ENCODE measurements around the gene ZFAND3.
A peak's percentile ranks its signal among the peaks of the same experiment; 100 is the strongest.

The ZFAND3 gene

GRCh38 chr6:37794825-37795224, 24.7 kb upstream of the ZFAND3 start:
- DNase-seq (ENCODE audit: extremely low spot score, insufficient read length, low read depth) (no peak), FAIRE-seq (no peak)

GRCh38 chr6:37798436-37799262, 20.9 kb upstream of the ZFAND3 start:
- no peak for FAIRE-seq
- no peak for DNase-seq (ENCODE audit: extremely low spot score, insufficient read length, low read depth)

GRCh38 chr6:37799263-37799644, 20.3 kb upstream of the ZFAND3 start:
- no peak for DNase-seq (ENCODE audit: extremely low spot score, insufficient read length, low read depth)
- no peak for FAIRE-seq

GRCh38 chr6:37800703-37801604, 18.6 kb upstream of the ZFAND3 start:
- no peak for FAIRE-seq
- DNase-seq (ENCODE audit: extremely low spot score, insufficient read length, low read depth) = no peak

- DNase-seq (ENCODE audit: extremely low spot score, insufficient read length, low read depth) (no peak), FAIRE-seq (no peak)
These were observed 18.0 kb upstream of the ZFAND3 start for GRCh38 chr6:37801605-37801940.

GRCh38 chr6:37802810-37803209, 16.7 kb upstream of the ZFAND3 start:
- FAIRE-seq = no peak
- no peak for DNase-seq (ENCODE audit: extremely low spot score, insufficient read length, low read depth)

- FAIRE-seq (no peak), DNase-seq (ENCODE audit: extremely low spot score, insufficient read length, low read depth) (no peak)
These were observed 14.9 kb upstream of the ZFAND3 start for GRCh38 chr6:37804586-37804985.

- DNase-seq (ENCODE audit: extremely low spot score, insufficient read length, low read depth) = no peak
- FAIRE-seq = no peak
These were observed 13.3 kb upstream of the ZFAND3 start for GRCh38 chr6:37806213-37806612.

- FAIRE-seq (no peak), DNase-seq (ENCODE audit: extremely low spot score, insufficient read length, low read depth) (no peak)
These were observed 11.9 kb upstream of the ZFAND3 start for GRCh38 chr6:37807656-37808055.

GRCh38 chr6:37809197-37809543, 10.4 kb upstream of the ZFAND3 start:
- DNase-seq (ENCODE audit: extremely low spot score, insufficient read length, low read depth) (no peak), FAIRE-seq (no peak)

- DNase-seq (ENCODE audit: extremely low spot score, insufficient read length, low read depth) (no peak), FAIRE-seq (no peak)
These were observed 6.7 kb upstream of the ZFAND3 start for GRCh38 chr6:37812841-37813240.

- no peak for FAIRE-seq
- no peak for DNase-seq (ENCODE audit: extremely low spot score, insufficient read length, low read depth)
These were observed 5.2 kb upstream of the ZFAND3 start for GRCh38 chr6:37814374-37814773.

GRCh38 chr6:37816599-37817375, 2.7 kb upstream of the ZFAND3 start:
- FAIRE-seq (no peak), DNase-seq (ENCODE audit: extremely low spot score, insufficient read length, low read depth) (no peak)

GRCh38 chr6:37818536-37819176, 871 bp upstream of the ZFAND3 start:
- peak; percentile 93 for FAIRE-seq
- peak; percentile 86 for DNase-seq (ENCODE audit: extremely low spot score, insufficient read length, low read depth)

- FAIRE-seq (peak; percentile 65), DNase-seq (ENCODE audit: extremely low spot score, insufficient read length, low read depth) (no peak)
These were observed 533 bp downstream of the ZFAND3 start for GRCh38 chr6:37819802-37820717.

- peak; percentile 5 for FAIRE-seq
- no peak for DNase-seq (ENCODE audit: extremely low spot score, insufficient read length, low read depth)
These were observed 1.2 kb downstream of the ZFAND3 start for GRCh38 chr6:37820718-37821079.

GRCh38 chr6:37821446-37821845, 1.9 kb downstream of the ZFAND3 start:
- DNase-seq (ENCODE audit: extremely low spot score, insufficient read length, low read depth) = no peak
- no peak for FAIRE-seq

- DNase-seq (ENCODE audit: extremely low spot score, insufficient read length, low read depth) = no peak
- no peak for FAIRE-seq
These were observed 3.5 kb downstream of the ZFAND3 start for GRCh38 chr6:37822851-37823682.

Data from GM18507 (cell line).